ENCODE measurements around the gene OSR1.
"Not testable (repeated sequence)": the region's sequence is repeated elsewhere in the genome, so short reads cannot be mapped to it uniquely, and the experiment has no call there.

The OSR1 gene

DNA sequence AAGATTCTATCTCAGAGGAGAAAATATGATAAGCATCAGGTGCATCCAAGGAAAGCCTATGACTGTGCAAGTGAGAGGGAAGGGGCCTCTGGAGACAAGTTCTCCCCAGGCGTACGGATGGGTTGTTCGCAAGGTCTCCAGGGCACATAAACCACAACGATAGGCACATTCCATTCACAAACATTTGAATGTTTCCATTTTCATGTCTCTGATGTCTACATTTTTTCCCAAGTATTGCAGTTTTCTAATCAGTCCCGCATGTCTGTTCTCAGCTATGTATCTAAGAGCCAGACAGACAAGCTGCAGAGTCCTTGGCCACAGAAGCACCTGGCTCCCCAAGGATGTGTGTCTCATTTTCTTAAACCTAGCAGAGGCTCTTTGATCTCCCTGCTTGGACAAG is 28.0 kb downstream of the OSR1 start:
- no peak for DNase-seq

DNA sequence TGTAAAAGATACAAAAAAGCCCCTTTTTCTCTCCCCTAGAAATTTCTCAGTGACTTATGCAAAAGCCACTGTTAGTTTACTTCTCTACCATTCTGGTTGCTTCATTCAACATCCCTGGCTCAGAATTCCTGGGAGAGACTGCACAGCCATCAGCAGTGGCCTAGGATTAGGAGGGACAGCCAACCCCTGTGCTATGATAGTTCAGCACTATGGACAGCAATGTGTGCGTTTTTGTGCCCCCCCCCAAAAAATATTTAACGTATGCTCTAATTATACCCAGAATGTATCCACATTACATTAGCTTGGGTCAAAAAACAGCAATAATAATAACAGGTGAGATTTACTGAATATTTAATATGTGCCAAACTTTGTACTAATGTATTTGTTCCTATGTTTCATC is 29.0 kb downstream of the OSR1 start:
- DNase-seq = no peak

DNA sequence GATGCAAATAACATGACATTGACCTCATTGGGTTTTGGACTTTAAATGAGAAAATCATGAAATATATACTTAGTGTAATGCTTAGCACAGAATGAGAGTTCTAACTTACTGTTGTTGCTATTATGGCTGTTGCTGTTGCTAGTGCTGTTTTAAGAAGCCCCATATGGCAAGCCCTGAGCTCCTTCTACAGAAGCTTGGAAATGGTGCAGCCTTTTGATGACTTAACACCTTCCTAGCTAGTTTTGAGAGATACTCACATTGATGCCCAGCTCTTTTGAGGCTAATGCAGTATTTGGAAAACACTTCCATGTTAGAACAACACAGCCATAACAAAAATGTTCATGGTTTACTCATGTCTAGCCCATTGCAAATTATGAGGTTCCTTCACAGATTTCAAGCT is 30.9 kb downstream of the OSR1 start:
- no peak for DNase-seq

DNA sequence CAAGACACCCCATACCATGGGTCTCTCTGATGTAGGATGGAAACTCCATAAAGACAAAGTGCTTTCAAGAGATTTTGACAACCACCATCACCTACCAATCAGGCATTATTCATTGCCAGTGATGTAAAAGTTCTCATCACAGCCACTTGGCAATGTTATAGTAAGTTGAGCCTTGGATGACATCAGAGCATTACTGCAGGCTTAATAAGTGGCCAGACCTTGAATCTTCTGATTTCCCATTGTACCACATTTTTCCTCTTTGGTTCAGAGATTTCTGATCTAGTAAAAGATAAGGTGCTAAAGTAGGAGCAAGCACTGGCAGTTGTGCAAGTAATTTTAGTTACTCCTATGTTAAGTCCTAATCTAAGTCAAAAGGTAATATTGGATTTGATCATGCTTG is 36.5 kb downstream of the OSR1 start:
- DNase-seq = no peak

DNA sequence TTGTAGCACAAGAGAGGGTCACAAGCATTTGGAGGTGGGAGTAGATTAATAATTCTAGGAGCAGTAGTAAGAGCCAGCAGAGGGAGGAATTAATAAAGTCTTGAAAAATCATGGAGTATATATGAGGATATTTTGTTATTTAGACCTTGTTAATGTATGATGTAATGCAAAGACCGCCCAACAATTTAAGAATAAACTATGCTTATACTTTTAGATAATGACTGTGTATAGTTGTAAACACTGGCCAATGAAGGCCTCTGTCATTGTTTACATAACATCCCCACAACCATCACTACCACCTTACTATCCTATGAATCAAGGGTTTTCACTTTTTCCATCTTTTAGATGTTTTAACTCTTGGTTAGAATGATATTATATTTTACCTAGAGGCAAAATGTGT is 37.6 kb downstream of the OSR1 start:
- DNase-seq = no peak

DNA sequence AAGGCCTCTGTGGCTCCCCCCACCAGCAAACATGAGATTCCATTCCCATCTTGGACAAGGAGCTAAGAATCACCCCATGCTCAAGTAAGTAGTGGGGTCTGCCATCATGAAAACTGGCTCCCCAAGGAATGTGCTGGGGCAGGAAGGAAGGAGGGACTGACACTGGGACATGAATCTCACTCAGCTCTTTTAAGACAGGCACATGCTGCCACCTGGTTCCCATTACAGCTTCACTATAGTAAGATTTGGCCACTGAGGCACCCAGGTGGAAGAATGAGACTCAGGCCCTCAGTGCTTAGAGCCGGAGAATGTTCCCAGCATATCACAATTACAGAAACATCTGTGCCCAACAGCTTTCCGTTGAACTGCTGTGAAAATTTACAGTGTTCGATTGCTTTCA is 38.7 kb downstream of the OSR1 start:
- no peak for DNase-seq

DNA sequence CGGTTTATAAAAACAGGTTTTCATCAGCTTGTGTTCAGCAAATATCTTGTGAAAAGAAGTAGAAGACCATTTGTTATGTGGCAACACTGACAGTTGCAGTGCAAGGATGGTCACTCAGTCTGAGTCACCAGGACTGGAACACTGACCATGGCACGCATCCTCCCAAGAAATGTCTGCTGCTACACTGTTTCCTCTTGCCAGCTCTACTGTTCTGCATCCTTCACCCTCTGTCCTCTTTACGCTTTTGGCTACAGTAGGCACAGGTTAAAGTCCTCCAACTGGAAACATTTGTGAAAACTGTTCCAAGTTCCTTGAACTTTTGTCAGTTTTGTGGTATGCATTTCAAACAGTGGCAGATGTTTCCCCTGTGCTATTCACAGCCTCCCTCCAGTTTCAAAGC is 39.4 kb downstream of the OSR1 start:
- no peak for DNase-seq

DNA sequence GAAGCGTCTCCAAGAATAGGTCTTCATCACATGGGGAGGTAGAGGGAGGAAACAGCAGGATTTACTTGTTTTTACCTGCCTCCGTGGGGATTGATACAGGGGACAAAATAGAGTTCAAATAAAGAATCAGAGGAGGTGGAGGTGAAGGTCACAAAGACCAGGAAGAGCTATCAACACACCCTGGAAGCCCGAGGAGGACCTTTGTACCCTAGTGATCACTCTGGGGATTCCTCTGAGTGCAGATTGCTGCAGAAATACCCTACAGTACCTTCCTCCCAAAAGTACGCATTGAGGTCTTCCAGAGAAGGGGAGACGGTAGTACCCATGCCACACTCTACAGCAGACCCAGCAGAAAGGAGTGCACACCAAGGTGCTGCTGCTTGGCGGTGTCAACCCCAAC is 44.9 kb downstream of the OSR1 start:
- no peak for DNase-seq

DNA sequence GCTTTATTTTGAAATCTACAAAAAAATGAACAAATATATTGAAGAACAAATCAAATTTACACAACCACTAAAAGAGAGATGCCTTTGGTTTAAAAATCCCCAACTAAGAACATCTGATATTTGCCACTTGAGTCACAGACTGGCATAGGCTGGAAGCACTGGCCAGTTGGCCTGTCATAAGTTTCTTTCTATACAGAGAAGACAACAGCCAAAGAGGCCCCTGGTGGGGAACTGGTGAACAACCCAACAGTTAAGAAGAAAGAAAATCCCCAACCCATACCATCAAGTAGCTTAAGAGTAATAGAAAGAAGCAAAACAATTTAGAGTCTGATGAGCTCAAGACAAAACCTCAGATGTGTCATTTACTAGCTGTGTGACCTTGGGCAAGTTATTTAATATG is 45.5 kb downstream of the OSR1 start:
- DNase-seq = no peak

DNA sequence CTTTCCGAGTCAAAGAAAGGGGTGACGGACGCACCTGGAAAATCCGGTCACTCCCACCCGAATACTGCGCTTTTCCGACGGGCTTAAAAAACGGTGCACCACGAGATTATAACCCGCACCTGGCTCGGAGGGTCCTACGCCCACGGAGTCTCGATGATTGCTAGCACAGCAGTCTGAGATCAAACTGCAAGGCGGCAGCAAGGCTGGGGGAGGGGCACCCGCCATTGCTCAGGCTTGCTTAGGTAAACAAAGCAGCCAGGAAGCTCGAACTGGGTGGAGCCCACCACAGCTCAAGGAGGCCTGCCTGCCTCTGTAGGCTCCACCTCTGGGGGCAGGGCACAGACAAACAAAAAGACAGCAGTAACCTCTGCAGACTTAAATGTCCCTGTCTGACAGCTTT is 52.4 kb downstream of the OSR1 start:
- DNase-seq = not testable (repeated sequence)

DNA sequence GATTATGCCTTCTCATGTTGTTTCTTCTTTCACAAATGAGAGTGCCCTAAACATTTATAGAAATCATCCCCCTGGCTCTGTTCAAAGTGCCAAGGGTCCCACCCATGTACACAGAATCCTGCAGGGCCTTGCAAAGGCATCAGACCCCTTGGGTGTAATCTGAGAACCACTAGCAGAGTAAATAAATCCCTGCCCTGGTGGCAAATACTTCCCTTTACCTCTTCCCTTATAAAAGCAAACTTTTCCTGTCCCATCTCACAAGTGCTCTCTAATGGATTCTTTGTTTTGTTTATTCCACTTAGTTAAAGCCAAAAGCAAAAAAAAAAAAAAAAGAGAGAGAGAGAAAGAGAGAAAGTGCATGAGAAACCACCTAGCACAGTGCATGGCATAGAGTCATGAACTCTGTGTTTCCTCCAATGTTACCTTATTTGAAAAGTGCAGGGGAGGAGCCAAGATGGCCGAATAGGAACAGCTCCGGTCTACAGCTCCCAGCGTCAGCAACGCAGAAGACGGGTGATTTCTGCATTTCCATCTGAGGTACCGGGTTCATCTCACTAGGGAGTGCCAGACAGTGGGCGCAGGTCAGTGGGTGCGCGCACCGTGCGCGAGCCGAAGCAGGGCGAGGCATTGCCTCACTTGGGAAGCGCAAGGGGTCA is 52.9 kb downstream of the OSR1 start:
- DNase-seq = not testable (repeated sequence)

DNA sequence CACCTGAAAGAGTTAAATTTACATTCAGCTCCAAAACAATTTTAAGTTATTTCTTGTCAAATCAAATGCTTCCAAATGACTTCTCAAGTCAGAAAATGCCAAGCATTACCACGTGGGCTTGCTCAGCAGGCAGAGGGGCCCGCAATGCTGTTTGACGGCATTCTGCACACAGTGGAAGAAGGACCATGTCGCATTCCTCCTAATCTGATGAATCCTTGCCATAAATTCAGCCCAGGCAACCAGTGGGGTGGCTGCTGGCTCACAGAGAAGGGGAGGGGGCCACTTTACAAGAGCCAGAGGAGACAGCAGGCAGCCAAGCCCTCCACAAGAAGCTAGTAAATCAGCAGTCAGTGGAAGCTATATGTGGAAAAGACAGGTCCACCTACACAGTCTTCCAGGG is 56.7 kb downstream of the OSR1 start:
- no peak for DNase-seq

Measured in activated effector memory CD4-positive, alpha-beta T cell treated with anti-CD3 and anti-CD28 coated beads, Interleukin-2, amount 50 U/mL, for 16 hours (primary cell).